Measurements from ENCODE around the gene GLIS1. TPM values are rescaled to one million over a fixed set of nuclear protein-coding genes. Genes with fewer than 3 reads are reported as not detected.
A peak's percentile ranks its signal among the peaks of the same experiment; 100 is the strongest.

The GLIS1 gene
- total RNA-seq, 1 experiment from 2014 or later: 0.24 TPM

GRCh38 chr1:53551428-53551995 lies 187.5 kb downstream of the GLIS1 start:
- Mint-ChIP-seq H3K27me3 (ENCODE audit: low read depth) (peaks cover 2% of the 10 kb centered on the region; the same call in 1 of the 2 replicates), H3K36me3 (no peaks in the 10 kb centered on the region), H3K4me3 (no peak overlapping the region), H3K27ac (no peak overlapping the region), H3K9me3 (no peaks in the 10 kb centered on the region), H3K4me1 (peaks cover 14% of the 10 kb centered on the region)
- TF ChIP-seq ELF4 (CRISPR knock-in tag; IDR thresholded peaks at IDR 0.05; ENCODE audit: low read depth): no peak
- no peak for TF ChIP-seq ZNF219 (CRISPR knock-in tag; IDR thresholded peaks at IDR 0.05; ENCODE audit: borderline replicate concordance)
- TF ChIP-seq ZMAT4 (CRISPR knock-in tag; IDR thresholded peaks at IDR 0.05): no peak
- TF ChIP-seq RELA (CRISPR knock-in tag; IDR thresholded peaks at IDR 0.05; ENCODE audit: borderline replicate concordance): no peak
- TF ChIP-seq ERG (CRISPR knock-in tag; IDR thresholded peaks at IDR 0.05): no peak
- ATAC-seq: 0 out of 2 replicates have a peak, but pooled peaks have one; percentile 9
- ChIA-PET POLR2A (no interaction called here), CTCF (interaction anchor here (1.0 to 3.3 kb wide), 6 partner anchors 10 to 164 kb away, joined by 3 to 20 read pairs (median 7); no protein-coding TSS in a partner anchor)
- peak; percentile 8 for DNase-seq (ENCODE audit: low spot score)

DNA sequence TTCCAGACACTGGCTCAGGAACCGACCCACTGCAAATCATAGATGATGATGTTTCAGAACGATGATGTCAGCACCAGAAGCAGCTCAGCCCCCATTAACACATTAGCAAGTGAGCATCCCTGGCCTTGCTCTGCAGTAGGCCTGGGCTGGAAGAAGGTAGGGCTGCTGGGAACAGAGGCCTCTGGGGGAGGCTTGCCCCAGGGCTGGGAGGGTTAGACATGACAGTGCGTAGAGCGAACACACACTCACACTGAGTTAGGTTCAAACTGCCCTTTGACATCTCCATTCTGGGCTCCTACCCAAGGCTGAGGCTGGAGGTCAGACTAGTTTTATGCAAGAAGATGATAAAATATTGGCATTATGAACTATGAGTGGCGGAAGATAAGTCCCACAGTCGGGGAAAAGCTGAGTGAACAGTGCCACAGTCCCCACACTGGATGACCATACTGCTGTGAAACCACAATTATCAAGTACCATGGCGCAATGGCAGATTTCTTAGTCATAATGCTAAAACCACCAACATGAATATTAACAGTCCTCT lies 188.7 kb downstream of the GLIS1 start:
- TF ChIP-seq ZNF121 (CRISPR knock-in tag; IDR thresholded peaks at IDR 0.05): no peak
- no peak for TF ChIP-seq PRRX2 (CRISPR knock-in tag; IDR thresholded peaks at IDR 0.05)
- TF ChIP-seq HMGXB4 (CRISPR knock-in tag; IDR thresholded peaks at IDR 0.05): no peak
- no peak for TF ChIP-seq ARID4B (CRISPR knock-in tag; IDR thresholded peaks at IDR 0.05; ENCODE audit: borderline replicate concordance)
- no peak for TF ChIP-seq TEAD4 (CRISPR knock-in tag; IDR thresholded peaks at IDR 0.05)
- no peak for TF ChIP-seq FOXP4 (CRISPR knock-in tag; IDR thresholded peaks at IDR 0.05)
- ATAC-seq: no peak
- peaks cover 14% of the 10 kb centered on the region for H3K4me1 Mint-ChIP-seq
- H3K27ac Mint-ChIP-seq: no peak overlapping the region
- no peaks in the 10 kb centered on the region for H3K36me3 Mint-ChIP-seq
- ChIA-PET CTCF (interaction anchor here (1.0 kb wide), 1 partner anchor 64 kb away, joined by 3 read pairs; no protein-coding TSS in a partner anchor), POLR2A (no interaction called here)
- DNase-seq (ENCODE audit: low spot score): peak; percentile 4
- H3K4me3 Mint-ChIP-seq: no peak overlapping the region
- H3K9me3 Mint-ChIP-seq: no peaks in the 10 kb centered on the region
- H3K27me3 Mint-ChIP-seq (ENCODE audit: low read depth): peaks cover 2% of the 10 kb centered on the region; the same call in 1 of the 2 replicates
